HPDE6-E6E7 (cell line): ENCODE results near the gene KRI1.

Experiments used
- DNase-seq: peaks from one replicate; pipeline ENCODE4 v3.0.0; 2011; ENCODE audit warnings: missing footprints; ENCODE audit errors: extremely low spot score

The KRI1 gene

GRCh38 chr19:10565567-10566407, at the start of gene KRI1:
TSS of gene KRI1 (minus strand) at chr19:10566010. CDS start at chr19:10565999, 11 bp downstream.
- peak; percentile 93 for DNase-seq

GRCh38 chr19:10612499-10613119, 46.8 kb upstream of the KRI1 start:
- DNase-seq = no peak

DNA sequence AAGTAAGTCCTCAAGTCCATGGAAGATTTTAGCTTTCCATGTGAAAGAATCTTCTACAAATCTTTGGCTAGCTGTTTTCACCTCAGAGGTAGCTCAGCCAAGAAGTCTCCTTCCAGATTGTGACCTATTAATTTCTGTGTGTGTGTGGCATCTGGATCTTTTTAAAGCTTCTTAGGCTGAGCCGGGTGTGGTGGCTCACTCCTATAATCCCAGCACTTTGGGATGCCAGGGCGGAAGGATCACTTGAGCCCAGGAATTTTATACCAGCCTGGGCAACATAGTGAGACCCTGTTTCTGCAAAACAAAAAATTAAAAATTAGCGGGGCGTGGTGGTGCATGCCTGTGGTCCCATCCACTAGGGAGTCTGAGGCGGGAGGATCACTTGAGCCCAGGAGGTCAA, 46.1 kb upstream of the KRI1 start:
- DNase-seq = no peak

GRCh38 chr19:10604460-10604980, 38.7 kb upstream of the KRI1 start:
- DNase-seq = no peak

- DNase-seq = no peak
Observed at GRCh38 chr19:10603873-10604459, 38.2 kb upstream of the KRI1 start.

GRCh38 chr19:10603084-10603872, 37.5 kb upstream of the KRI1 start:
- DNase-seq = no peak

GRCh38 chr19:10602330-10603083, 36.7 kb upstream of the KRI1 start:
- DNase-seq = peak; percentile 84

- DNase-seq = no peak
Observed at GRCh38 chr19:10601999-10602329, 36.2 kb upstream of the KRI1 start.

- DNase-seq = no peak
Observed at GRCh38 chr19:10600149-10600548, 34.3 kb upstream of the KRI1 start.

DNA sequence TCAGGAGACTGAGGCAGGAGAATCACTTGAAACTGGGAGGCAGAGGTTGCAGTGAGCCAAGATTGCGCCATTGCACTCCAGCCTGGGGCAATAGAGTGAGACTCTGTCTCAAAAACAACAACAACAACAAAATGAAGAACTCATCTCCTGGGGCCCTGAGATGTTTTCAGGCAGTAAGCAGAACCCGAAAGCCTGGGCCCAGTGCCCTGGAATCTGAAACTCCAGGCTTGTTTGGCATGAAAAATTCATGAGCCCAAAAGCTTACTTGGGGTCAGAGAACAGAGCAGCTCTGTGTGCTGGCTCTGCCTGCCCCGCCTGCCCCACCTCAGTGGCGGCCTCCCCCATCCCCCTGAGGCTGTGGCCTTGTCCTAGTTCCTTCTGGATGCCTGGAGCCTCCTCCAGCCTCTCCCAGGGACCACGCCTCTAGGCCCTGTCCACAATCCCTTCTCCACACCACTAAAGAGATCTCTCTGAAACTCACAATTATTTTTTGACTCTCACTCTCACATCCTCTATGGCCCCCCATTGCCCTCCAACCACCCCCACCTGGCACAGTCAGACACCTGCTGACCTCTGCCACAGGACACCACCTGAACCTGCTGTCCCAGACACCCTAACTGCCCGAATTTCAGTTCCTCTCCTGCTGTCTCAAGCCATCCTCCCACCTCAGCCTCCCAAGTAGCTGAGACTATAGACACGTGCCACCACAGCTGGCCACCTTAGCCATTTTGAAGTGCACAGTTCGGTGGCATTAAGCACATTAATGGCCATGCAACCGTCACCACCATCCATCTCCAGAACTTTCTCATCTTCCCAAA, 28.2 kb upstream of the KRI1 start:
- no peak for DNase-seq

GRCh38 chr19:10593148-10593547, 27.3 kb upstream of the KRI1 start:
- DNase-seq = no peak

- no peak for DNase-seq
Observed at GRCh38 chr19:10587839-10588150, 22.0 kb upstream of the KRI1 start.

DNA sequence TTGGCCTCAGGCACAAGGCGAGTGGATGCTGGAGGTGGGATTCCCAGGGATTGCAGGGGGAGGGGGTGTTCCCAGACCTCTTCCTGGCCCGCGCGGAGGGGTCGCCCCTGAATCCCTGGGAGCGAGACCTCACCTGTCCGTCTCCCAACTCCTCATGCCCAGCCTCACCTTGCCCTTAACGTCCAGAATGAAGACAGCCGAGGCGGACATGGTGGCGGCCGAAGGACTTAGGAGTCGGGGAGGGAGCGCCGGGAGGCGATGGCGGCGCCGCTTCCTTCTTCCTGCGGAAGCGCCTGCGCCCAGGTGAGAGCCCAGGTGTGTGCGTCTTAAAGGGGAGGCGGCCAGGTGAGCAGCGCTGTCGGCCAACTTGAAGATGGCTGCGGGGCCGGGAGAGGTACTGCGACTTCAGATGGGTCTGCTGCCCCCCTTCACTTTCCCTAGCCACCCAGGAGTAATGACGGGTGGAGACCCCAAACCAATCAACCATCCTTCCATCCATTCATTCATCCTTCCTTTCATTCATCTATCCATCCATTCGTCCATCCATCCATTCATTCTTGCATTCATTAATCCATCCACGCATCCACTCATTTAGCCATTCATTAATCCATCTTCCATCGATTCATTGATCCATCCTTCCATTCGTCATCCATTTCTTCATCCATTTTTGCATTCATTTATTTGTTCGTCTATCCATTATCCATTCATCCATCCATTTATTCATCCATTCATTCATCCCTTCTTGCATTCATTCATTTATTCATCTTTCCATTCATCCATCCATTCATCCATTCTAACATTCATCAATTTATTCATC, 21.4 kb upstream of the KRI1 start, which contains the start of gene AP1M2:
AP1M2 (minus strand) TSS at position 291 of the 817 bp plus-strand sequence; CDS start at position 210, 81 bp downstream.
- DNase-seq = peak; percentile 60

GRCh38 chr19:10586396-10586795, 20.6 kb upstream of the KRI1 start:
- DNase-seq = no peak

DNA sequence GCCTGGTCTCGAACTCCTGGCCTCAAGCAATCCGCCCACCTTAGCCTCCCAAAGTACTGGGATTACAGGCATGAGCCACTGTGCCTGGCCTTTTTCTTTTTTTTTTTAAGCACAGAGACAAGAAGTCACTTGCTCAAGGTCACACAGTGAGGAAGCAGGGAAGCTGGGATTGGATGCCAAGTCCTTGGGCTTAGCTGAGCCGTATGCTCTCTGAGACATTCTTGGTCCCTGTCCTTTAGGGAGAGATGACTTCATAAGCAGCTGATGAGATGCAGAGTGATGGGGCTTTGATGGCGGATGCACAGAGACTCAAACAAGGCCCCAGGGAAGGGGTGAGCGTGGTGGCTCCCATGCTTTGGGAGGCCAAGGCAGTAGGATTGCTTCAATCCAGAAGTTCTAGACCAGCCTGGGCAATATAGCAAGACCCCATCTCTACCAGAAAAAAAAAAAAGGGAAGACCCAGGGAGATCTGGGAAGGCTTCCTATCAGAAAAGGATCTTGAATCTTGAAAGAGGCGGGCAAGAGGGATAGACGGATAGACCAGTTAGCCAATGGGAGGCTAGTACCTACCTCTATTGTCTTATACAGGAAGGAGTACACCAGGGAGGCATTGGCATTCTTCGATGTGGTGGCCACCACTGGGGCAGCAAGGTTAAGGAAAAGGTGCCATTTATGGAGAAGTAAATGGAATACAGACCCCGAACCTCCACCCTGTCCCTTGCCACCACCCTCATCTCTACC, 17.4 kb upstream of the KRI1 start:
- no peak for DNase-seq

DNA sequence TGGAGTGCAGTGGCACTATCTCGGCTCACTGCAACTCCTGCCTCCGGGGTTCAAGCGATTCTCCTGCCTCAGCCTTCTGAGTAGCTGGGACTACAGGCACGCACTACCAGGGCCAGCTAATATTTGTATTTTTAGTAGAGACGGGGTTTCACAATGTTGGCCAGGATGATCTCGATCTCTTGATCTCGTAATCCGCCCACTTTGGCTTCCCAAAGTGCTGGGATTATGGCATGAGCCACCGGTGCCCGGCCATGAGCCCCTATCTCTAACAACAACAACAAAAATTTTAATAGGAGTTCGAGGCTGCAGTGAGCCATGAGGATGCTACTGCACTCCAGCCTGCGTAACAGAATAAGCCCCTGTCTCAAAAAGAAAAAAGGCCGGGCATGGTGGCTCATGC, 16.3 kb upstream of the KRI1 start:
- DNase-seq = no peak

GRCh38 chr19:10580979-10581631, 15.3 kb upstream of the KRI1 start:
- peak; percentile 82 for DNase-seq

- DNase-seq = no peak
Observed at GRCh38 chr19:10577951-10578350, 12.1 kb upstream of the KRI1 start.
